Measurements from ENCODE around the gene ACACB.

Gene ACACB

DNA sequence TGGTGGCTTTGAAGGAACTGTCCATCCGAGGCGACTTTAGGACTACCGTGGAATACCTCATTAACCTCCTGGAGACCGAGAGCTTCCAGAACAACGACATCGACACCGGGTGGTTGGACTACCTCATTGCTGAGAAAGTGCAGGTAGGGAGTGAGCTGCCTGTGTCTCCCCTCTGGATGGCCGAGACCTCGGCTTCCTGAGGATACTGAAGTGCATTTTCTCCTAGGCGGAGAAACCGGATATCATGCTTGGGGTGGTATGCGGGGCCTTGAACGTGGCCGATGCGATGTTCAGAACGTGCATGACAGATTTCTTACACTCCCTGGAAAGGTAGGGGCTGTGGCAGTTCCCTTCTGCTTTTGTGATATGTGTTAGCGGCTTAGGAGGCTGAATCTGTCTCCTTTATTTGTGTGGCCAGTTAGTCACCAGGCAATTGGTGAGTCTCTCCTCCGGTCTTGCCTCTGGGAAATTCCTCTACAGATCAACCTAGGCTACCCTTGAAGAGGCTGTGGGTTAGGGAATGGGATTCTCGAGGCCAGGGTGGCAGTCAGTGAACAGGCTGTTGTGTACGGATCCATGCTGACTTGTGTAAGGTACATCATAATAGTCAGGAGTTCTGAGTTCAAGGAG is 75.3 kb downstream of the ACACB start:
- no peak for DNase-seq
- H3K36me3 Mint-ChIP-seq (ENCODE audit: low read depth) = peaks cover 13% of the 10 kb centered on the region
- TF ChIP-seq, protein P1, sequence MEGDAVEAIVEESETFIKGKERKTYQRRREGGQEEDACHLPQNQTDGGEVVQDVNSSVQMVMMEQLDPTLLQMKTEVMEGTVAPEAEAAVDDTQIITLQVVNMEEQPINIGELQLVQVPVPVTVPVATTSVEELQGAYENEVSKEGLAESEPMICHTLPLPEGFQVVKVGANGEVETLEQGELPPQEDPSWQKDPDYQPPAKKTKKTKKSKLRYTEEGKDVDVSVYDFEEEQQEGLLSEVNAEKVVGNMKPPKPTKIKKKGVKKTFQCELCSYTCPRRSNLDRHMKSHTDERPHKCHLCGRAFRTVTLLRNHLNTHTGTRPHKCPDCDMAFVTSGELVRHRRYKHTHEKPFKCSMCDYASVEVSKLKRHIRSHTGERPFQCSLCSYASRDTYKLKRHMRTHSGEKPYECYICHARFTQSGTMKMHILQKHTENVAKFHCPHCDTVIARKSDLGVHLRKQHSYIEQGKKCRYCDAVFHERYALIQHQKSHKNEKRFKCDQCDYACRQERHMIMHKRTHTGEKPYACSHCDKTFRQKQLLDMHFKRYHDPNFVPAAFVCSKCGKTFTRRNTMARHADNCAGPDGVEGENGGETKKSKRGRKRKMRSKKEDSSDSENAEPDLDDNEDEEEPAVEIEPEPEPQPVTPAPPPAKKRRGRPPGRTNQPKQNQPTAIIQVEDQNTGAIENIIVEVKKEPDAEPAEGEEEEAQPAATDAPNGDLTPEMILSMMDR (IDR thresholded peaks at IDR 0.05) = no peak
- H3K9me3 Mint-ChIP-seq = no peaks in the 10 kb centered on the region
- H3K4me3 Mint-ChIP-seq = no peak overlapping the region
- peak overlapping the region; percentile 42 for H3K27ac Mint-ChIP-seq
- H3K4me1 Mint-ChIP-seq = no peaks in the 10 kb centered on the region
- peaks cover 3% of the 10 kb centered on the region for H3K27me3 Mint-ChIP-seq (ENCODE audit: low read depth, poor library complexity)

DNA sequence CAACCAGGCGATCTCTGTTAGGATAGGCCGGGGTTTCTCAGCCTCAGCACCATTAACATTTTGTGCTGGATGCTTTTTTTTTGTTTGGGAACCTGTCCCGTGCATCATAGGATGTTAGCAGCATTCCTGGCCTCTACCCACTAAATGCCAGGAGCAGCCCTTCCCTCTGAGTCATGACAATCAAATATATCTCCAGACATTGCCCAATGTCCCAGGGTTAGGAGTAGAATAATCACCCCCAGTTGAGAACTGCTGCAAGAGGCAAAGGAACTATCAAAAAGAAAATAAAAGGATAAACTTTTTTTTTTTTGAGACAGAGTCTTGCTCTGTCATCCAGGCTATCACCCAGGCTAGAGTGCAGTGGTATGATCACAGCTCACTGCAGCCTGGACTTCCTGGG is 76.0 kb downstream of the ACACB start:
- no peaks in the 10 kb centered on the region for H3K9me3 Mint-ChIP-seq
- no peak overlapping the region for H3K4me3 Mint-ChIP-seq
- TF ChIP-seq, protein P1 (IDR thresholded peaks at IDR 0.05) = no peak
- H3K36me3 Mint-ChIP-seq (ENCODE audit: low read depth) = peaks cover 17% of the 10 kb centered on the region
- no peak overlapping the region for H3K27ac Mint-ChIP-seq
- no peaks in the 10 kb centered on the region for H3K4me1 Mint-ChIP-seq
- DNase-seq = no peak
- peaks cover 3% of the 10 kb centered on the region for H3K27me3 Mint-ChIP-seq (ENCODE audit: low read depth, poor library complexity)

DNA sequence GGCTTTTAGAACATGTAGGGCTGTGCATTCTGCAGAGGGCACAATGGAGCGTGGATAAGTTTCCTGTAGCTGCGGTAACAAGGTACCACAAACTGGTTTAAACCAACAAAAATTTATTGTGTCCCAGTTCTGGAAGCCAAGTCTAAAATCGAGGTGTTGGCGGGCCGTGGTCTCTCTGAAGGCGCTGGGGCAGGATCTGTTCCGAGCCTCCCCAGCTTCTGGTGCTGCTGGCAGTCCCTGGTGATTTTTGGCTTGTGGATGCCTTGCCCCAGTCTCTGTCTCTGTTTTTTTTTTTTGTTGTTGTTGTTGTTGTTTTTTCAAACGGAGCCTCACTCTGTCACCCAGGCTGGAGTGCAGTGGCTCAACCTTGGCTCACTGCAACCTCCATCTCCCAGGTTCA is 77.5 kb downstream of the ACACB start:
- Mint-ChIP-seq H3K4me1 (no peaks in the 10 kb centered on the region), H3K4me3 (no peak overlapping the region), H3K36me3 (ENCODE audit: low read depth) (peaks cover 26% of the 10 kb centered on the region), H3K9me3 (no peaks in the 10 kb centered on the region), H3K27ac (no peak overlapping the region), H3K27me3 (ENCODE audit: low read depth, poor library complexity) (peaks cover 3% of the 10 kb centered on the region)
- DNase-seq = no peak
- TF ChIP-seq, protein P1 (IDR thresholded peaks at IDR 0.05) = no peak

DNA sequence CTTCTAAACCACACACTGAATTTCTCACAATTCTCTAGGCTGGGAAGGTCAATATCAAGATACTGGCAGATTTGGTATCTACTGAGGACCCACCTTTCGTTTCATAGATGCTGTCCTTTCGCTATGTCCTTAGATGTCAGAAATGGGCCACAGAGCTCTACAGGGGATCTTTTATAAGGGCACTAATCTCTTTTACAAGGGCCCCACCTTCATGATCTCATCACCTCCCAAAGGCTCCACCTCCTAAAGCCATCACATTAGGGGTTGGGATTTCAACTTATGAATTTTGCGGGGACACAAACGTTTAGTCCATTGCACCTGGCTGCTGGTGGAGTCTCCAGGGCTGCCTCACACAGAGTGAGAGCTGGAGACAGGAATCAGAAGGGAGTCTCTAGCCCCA is 79.9 kb downstream of the ACACB start:
- peaks cover 3% of the 10 kb centered on the region for H3K27me3 Mint-ChIP-seq (ENCODE audit: low read depth, poor library complexity)
- no peaks in the 10 kb centered on the region for H3K9me3 Mint-ChIP-seq
- H3K4me1 Mint-ChIP-seq = no peaks in the 10 kb centered on the region
- H3K4me3 Mint-ChIP-seq = no peak overlapping the region
- TF ChIP-seq, protein P1 (IDR thresholded peaks at IDR 0.05) = no peak
- peaks cover 37% of the 10 kb centered on the region for H3K36me3 Mint-ChIP-seq (ENCODE audit: low read depth)
- DNase-seq = no peak
- no peak overlapping the region for H3K27ac Mint-ChIP-seq

DNA sequence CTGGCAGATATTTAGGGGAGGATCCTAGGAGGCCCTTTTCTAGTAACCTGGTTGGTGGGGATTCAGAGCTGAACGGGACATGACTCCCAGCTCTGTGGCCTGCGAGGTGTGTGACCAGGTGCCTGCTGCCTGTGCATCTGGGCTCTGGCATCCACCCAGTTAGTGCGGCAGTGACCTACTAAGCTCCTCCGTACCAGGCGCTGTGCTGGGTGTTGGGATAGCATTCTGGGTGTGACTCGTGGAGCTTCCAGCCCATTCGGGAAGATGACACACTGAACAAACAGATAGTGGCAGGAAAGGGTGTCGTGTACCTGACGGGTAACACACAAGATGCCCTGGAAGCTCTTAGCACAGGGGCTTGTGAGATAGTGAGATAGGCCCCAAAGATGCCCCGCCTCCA is 80.9 kb downstream of the ACACB start:
- Mint-ChIP-seq H3K27me3 (ENCODE audit: low read depth, poor library complexity) (no peaks in the 10 kb centered on the region), H3K36me3 (ENCODE audit: low read depth) (peaks cover 37% of the 10 kb centered on the region), H3K9me3 (no peaks in the 10 kb centered on the region), H3K27ac (peak overlapping the region; percentile 19), H3K4me3 (no peak overlapping the region), H3K4me1 (no peaks in the 10 kb centered on the region)
- TF ChIP-seq, protein P1 (IDR thresholded peaks at IDR 0.05) = no peak
- DNase-seq = no peak

DNA sequence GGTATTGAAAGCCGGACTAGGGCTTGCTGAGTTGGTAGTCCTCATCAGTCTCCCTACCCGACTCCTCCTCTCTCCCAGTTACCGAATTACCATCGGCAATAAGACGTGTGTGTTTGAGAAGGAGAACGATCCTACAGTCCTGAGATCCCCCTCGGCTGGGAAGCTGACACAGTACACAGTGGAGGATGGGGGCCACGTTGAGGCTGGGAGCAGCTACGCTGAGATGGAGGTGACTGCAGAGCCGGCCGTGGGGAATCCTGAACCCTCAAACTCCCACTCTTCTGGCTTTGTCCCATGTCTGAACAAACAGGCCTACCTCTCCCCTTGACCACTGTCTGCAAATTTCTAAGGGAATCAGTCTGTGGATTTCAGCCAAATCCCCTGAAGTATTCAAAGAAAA is 82.9 kb downstream of the ACACB start:
- Mint-ChIP-seq H3K27me3 (ENCODE audit: low read depth, poor library complexity) (no peaks in the 10 kb centered on the region), H3K9me3 (no peaks in the 10 kb centered on the region), H3K4me1 (no peaks in the 10 kb centered on the region), H3K36me3 (ENCODE audit: low read depth) (peaks cover 47% of the 10 kb centered on the region), H3K4me3 (no peak overlapping the region), H3K27ac (no peak overlapping the region)
- TF ChIP-seq, protein P1 (IDR thresholded peaks at IDR 0.05) = no peak
- DNase-seq = no peak
